Gastrocnemius medialis (tissue), 4 donors: ENCODE results near the gene CAB39.
"Not testable (repeated sequence)": the region's sequence is repeated elsewhere in the genome, so short reads cannot be mapped to it uniquely, and the experiment has no call there.

Source experiments
- POLR2A ChIP-seq, 2 donors: fragments of 450-650 bp; IDR thresholded peaks; one replicate each; pipeline ENCODE4 v1.6.1; 2017; ENCODE audit warnings: antibody characterized with exemption in 2 of 2, mild to moderate bottlenecking in 2 of 2, moderate library complexity in 2 of 2
- TF ChIP-seq, protein P1 (sequence below), 5 experiments: fragments of 450-650 bp in 3 of 5; fragments of 200-600 bp in 2 of 5; sonication (generic) in 2 of 5; IDR thresholded peaks in 4 of 5; conservative IDR thresholded peaks in 1 of 5; 1 replicate in 4 of 5; 2 replicates in 1 of 5; pipeline ENCODE4 v1.5.1; 2016 to 2019; ENCODE audit warnings: antibody characterized with exemption in 5 of 5, mild to moderate bottlenecking in 3 of 5, moderate library complexity in 3 of 5

DNA sequence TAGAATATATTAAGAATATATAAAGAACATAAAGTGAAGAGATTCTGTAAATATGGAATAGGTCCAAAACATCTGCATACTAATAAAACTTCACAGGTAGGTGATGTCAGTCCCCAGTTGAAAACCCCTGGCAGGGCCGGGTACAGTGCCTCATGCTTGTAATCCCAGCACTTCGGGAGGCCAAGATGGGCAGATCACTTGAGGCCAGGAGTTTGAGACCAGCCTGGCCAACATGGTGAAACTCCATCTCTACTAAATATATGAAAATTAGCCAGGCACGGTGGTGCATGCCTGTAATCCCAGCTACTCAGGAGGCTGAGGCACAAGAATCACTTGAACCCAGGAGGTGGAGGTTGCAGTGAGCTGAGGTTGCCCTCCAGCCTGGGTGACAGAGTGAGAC lies 13.9 kb upstream of the CAB39 start:
- TF ChIP-seq, protein P1, sequence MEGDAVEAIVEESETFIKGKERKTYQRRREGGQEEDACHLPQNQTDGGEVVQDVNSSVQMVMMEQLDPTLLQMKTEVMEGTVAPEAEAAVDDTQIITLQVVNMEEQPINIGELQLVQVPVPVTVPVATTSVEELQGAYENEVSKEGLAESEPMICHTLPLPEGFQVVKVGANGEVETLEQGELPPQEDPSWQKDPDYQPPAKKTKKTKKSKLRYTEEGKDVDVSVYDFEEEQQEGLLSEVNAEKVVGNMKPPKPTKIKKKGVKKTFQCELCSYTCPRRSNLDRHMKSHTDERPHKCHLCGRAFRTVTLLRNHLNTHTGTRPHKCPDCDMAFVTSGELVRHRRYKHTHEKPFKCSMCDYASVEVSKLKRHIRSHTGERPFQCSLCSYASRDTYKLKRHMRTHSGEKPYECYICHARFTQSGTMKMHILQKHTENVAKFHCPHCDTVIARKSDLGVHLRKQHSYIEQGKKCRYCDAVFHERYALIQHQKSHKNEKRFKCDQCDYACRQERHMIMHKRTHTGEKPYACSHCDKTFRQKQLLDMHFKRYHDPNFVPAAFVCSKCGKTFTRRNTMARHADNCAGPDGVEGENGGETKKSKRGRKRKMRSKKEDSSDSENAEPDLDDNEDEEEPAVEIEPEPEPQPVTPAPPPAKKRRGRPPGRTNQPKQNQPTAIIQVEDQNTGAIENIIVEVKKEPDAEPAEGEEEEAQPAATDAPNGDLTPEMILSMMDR (IDR thresholded peaks at IDR 0.05 in 4 of 5, conservative IDR thresholded peaks at IDR 0.05 in 1 of 5), result not testable (repeated sequence)
- TF ChIP-seq POLR2A (IDR thresholded peaks at IDR 0.05), result not testable (repeated sequence)
